Measurements from ENCODE around the gene GCSAML.

The GCSAML gene

DNA sequence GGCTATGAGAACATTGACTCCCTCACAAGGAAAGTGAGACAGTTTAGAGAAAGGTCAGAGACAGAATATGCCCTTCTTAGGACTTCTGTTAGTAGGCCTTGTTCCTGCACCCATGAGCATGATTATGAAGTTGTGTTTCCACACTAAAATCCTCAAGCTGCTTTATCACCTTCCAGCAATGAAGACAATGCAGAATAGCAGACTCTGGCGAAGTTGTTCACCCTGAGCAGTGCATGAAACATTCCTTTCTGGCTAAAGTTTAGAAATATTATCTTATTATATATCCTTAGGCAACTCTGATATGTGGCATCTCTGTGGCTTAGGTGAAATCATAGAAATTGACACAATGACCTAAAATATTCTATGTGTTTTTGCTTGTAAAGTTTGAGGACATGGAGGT, 25.3 kb downstream of the GCSAML start:
- DNase-seq (ENCODE audit: low read depth) = no peak

DNA sequence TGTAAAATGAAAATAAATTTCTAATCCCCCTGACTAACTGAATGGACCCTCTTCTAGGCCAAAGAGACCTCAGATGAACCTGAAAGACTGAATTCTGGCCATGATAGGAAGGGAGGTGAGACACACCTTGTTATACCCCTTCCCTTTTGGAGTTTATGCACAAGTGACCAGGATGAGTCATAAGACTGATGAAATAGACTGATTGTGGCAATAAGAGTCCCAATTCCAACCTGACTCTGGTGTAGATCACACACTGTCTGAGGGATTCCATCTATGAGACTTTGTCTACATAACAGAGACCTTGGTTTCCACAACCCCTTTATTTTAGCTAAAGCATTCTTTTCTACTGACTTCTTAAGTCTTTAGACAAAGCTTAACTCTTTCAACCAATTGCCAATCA, 25.7 kb downstream of the GCSAML start:
- DNase-seq (ENCODE audit: low read depth) = no peak

DNA sequence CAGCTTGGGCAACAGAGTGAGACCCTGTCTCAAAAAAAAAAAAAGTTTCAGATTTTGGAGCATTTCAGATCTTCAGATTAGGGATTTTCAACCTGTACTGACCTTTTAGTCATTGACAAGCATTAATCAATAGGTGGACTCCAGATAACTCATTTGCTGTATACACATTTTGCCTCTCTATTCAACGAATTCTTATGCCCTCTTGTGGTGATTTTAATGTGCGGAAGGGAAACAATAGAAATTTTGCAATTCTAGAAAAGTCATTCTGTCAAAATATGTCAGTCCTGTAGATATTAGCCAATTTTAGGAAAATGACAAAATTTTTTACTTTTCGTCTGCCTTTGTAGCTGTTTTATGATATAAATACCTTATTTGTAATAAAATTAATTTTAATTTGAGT, 27.6 kb downstream of the GCSAML start:
- DNase-seq (ENCODE audit: low read depth) = no peak

DNA sequence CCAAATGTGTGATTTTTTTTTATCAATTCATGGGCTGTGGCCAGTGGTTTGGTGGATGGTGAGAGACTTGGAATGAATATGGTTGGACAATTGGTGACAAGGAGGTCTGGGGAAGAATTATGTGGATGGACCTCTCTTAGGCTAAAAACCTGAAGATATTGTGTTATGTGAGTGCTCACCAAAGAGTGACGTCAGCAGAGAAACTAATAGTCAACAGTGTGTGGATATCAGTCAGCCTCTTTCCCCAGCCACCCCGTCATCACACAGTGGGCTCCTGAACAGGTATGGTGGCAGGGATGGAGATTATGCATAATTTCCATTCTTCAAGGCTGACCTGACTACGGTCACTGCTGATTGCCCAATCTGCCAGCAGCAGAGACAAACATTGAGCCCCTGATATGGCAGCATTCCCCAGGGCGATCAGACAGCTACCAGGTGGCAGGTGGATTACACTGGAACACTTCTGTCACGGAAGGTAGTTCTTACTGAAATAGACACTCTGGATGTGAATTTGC, 30.1 kb downstream of the GCSAML start:
- DNase-seq (ENCODE audit: low read depth) = no peak

DNA sequence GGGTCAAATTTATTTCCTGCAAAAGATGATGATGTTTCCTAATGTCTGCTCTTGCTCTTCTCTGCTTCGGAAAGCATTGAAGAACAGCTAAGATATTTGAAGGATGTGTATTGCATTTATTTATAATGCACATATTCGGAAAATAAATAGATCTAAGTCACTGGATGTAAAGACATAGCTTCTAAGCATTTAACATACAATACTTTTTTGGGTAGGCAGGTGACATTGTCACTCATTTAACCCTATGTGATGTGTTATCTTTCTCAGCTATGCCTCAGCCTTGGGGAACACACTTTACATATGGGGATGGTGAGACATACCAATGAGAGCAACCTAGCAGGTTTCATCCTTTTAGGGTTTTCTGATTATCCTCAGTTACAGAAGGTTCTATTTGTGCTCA, 39.1 kb downstream of the GCSAML start, which contains the start of gene OR2G2:
OR2G2 (plus strand) TSS at position 301 of the 400 bp plus-strand sequence; CDS start at position 301, 0 bp downstream.
- DNase-seq (ENCODE audit: low read depth) = no peak

DNA sequence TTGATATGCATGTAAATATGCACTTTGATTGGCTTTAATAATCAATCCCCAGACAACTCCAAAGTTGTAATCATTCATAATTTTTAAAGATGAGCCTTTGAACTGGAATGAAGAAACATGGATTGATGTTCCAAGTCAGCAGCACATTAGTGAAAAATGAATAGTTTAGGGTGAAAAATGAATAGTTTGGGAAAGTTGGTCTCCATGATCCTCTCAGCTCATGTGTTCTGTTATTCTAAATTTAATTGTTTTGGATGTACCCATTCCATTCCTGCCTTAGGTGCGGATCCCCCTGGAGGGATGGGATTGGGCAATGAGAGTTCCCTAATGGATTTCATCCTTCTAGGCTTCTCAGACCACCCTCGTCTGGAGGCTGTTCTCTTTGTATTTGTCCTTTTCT, 56.4 kb downstream of the GCSAML start, which contains the start of gene OR2G3:
OR2G3 (plus strand) TSS at position 301 of the 400 bp plus-strand sequence; CDS start at position 301, 0 bp downstream.
- DNase-seq (ENCODE audit: low read depth) = no peak

DNA sequence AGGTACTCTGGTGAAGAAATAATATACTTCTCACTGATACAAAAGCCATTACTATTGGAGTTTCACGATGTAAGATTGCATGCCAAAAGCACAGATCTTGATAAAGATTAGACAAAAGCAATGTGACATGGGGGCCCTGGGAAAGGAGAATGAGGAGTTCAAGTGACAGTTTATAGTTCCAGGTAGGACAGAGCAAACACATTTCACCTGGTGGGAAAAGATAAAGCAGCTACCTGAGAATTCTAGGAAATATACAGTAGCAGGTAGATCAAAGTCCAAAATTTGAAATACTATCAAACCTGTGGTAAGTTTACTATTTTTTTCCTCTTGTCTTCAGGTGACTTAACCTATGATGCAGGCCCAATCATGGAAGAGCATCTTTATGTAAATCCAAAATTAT, 64.5 kb downstream of the GCSAML start:
- DNase-seq (ENCODE audit: low read depth) = no peak

DNA sequence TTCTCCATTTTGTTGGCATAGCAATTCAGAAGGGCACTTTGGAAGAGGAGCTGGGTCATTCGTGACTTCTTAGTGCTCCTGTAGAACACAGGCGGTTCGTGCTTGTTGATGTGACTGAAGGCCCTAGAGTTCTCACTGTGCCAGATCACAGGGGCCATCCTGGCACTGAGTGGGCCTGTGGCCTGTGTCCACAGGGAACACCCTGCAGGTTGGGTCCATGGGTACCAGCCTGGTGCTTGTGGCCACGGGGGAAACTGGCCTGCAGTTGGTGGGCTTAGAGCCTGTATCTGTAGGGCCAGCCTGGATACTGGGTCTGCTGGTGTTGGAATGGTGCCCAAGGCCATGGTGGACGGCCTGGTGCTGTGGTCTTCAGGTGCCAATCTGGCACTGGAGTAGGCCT, 65.7 kb downstream of the GCSAML start:
- no peak for DNase-seq (ENCODE audit: low read depth)
